ENCODE data around the gene LRRC75B. TPM values are rescaled to one million over a fixed set of nuclear protein-coding genes. Genes with fewer than 3 reads are reported as not detected.
"Not testable (repeated sequence)": the region's sequence is repeated elsewhere in the genome, so short reads cannot be mapped to it uniquely, and the experiment has no call there.

The LRRC75B gene, protein sequence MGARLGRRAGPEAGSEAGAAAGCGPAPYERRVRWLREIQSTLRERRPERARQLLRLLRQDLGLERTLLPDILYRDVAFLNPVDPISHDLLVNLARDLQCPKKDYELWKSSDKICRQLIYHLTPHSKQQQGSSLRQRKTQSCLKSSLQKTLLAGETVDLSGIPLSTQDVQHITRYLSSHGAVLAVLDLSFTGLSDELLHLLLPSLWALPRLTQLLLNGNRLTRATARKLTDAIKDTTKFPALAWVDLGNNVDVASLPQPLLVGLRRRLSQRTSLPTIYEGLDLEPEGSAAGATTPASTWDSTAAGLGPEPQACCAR
- 28.7 to 32.5 TPM (median 30.8 TPM) in 3 replicates for total RNA-seq

DNA sequence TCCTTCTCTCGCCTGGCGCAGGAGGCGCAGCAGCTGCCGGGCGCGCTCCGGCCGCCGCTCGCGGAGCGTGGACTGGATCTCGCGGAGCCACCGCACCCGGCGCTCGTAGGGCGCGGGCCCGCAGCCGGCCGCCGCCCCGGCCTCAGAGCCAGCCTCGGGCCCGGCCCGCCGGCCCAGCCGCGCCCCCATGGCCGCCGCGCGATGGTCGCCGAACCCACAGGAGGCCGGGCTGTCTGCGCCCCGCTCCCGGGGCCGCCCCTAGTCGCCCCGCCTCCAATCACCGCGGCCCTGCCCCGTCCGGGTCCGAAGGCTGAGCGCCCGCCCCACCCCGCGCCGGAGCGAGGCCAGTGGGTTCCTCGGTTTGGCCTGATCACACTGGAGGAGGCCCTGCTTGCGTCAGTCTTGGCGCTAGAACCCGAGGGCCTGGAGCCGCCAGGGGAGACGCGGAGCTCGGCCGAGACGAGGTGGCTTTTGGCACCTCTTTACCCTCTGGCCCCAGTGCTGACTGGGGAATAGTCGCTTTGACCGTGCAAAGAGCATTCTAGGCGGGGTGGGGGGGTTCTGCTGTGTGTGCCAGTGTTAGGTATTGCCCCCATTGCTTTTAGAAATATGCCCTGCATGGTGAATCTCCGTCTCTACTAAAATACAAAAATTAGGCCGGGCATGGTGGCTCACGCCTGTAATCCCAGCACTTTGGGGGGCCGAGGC, at the start of gene LRRC75B:
TSS of gene LRRC75B (minus strand) at position 223 of the 708 bp plus-strand sequence. CDS start at position 189, 34 bp downstream.
- TF ChIP-seq, protein P1, sequence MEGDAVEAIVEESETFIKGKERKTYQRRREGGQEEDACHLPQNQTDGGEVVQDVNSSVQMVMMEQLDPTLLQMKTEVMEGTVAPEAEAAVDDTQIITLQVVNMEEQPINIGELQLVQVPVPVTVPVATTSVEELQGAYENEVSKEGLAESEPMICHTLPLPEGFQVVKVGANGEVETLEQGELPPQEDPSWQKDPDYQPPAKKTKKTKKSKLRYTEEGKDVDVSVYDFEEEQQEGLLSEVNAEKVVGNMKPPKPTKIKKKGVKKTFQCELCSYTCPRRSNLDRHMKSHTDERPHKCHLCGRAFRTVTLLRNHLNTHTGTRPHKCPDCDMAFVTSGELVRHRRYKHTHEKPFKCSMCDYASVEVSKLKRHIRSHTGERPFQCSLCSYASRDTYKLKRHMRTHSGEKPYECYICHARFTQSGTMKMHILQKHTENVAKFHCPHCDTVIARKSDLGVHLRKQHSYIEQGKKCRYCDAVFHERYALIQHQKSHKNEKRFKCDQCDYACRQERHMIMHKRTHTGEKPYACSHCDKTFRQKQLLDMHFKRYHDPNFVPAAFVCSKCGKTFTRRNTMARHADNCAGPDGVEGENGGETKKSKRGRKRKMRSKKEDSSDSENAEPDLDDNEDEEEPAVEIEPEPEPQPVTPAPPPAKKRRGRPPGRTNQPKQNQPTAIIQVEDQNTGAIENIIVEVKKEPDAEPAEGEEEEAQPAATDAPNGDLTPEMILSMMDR (IDR thresholded peaks at IDR 0.05; ENCODE audit: unreplicated experiment), result no peak
- H3K4me1 Mint-ChIP-seq, result peaks cover 17% of the 10 kb centered on the region
- DNase-seq (ENCODE audit: low spot score in 2 of 2, unreplicated experiment in 2 of 2), result peak; percentile 63 to 82
- peak within 1 kb of the TSS; percentile 89 for H3K4me3 Mint-ChIP-seq
- peaks cover 2% of the 10 kb centered on the region for H3K36me3 Mint-ChIP-seq
- H3K27ac Mint-ChIP-seq, result peak within 1 kb of the TSS; percentile 88
- no peaks in the 10 kb centered on the region for H3K27me3 Mint-ChIP-seq (ENCODE audit: low read depth)
- no peaks in the 10 kb centered on the region for H3K9me3 Mint-ChIP-seq

DNA sequence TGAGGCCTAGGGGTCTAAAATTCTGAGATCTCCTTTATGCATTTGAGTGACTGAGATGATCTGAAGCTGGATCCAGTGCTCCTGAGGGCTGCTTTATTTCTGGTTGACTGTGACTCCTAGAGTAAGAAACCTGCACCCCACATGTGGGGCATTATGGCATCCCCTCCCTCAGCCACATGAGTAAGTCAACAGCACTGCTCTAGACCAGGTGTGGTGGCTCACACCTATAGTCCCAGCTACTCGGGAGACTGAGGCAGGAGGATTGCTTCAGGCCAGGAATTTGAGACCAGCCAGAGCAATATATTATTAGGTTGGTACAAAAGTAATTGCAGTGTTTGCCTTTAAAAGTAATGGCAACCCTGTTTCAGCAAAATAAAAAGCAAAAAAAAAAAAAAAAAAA, 49.4 kb upstream of the LRRC75B start:
- not testable (repeated sequence) for H3K27ac Mint-ChIP-seq; DNase-seq (ENCODE audit: low spot score in 2 of 2, unreplicated experiment in 2 of 2); H3K27me3 Mint-ChIP-seq (ENCODE audit: low read depth); H3K36me3 Mint-ChIP-seq; H3K9me3 Mint-ChIP-seq; H3K4me3 Mint-ChIP-seq; H3K4me1 Mint-ChIP-seq

DNA sequence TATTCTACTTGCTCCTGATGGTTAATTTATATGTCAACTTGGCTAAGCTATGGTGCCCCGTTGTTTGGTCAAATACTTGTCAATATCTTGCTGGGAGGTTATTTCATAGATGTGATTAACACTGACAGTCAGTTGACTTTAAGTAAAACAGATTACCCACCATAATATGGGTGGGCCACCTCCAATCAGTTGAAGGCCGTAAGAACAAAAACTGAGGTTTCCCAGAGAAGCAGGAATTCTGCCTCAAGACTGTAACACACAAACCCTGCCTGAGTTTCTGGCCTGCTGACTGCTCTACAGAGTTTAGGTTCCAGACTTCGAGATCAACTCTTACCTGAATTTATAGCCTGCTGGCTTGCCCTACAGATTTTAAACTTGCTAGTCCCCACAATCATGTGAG, 43.6 kb upstream of the LRRC75B start:
- not testable (repeated sequence) for H3K27ac Mint-ChIP-seq; H3K9me3 Mint-ChIP-seq; H3K27me3 Mint-ChIP-seq (ENCODE audit: low read depth); H3K4me3 Mint-ChIP-seq; DNase-seq (ENCODE audit: low spot score in 2 of 2, unreplicated experiment in 2 of 2); H3K36me3 Mint-ChIP-seq
- peaks cover 17% of the 10 kb centered on the region for H3K4me1 Mint-ChIP-seq

DNA sequence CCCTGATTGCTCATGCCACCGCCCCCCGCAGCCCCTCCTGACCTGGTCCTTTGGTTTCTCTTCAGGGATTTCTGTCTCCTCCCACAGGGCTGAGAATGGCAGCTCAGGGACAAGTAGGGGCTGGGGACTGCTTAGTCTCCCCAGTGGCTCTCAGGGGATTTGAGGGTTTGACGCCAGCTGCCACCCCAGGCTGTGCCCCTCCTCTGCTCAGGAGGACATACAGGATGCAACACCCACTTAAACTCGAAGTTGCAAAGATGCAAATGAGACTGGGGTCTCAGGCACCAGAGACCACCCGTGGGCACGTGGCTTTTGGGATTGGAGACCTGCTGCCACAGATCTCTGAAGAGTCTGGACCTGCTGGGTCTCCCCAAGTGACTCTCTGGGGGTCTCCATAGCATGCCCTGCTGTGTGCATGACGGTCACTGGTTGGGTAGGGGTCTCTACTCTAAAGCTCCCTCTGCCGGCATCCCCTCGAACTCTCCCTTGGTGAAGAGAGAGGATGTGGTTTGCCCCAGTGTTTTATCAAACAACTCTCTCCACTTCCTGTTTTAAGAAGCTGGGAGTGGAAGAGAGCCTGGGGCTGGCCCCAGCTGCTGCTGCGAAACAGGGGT, 42.0 kb upstream of the LRRC75B start:
- H3K27me3 Mint-ChIP-seq (ENCODE audit: low read depth); H3K36me3 Mint-ChIP-seq; H3K9me3 Mint-ChIP-seq; H3K27ac Mint-ChIP-seq; H3K4me3 Mint-ChIP-seq; DNase-seq (ENCODE audit: low spot score in 2 of 2, unreplicated experiment in 2 of 2): not testable (repeated sequence)
- H3K4me1 Mint-ChIP-seq, result peaks cover 27% of the 10 kb centered on the region

DNA sequence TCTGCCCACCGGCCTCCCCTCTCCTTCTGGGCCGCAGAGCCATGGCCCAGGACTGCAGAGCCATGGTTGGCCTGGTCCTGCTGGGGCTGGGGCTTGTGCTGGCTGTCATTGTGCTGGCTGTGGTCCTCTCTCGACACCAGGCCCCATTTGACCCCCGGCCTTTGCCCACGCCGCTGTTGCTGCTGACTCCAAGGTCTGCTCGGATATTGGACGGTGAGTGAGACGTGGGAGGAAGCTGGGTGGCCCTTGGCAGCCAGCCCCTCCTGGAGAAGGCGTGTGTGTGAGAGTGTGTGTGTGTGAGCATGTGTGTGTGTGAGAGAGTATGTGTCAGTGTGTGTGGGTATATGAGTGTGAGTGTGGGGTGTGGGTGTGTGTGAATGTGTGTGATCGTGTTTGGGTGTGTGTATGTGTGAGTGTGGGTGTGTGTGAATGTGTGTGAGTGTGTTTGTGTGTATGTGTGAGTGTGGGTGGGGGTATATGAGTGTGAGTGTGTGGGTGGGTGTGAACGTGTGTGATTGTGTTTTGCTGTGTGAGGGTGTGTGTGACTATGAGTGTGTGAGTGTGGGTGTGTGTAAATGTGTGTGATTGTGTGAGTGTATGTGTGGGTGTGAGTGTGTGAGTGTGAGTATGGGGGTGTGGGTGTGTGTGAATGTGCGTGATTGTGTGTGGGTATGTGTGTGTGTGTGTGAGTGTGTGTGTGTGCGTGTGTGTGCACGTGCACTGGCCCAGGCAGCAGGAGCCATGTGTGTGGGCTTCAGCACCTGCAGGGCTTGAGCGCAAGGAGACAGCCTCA, 40.6 kb upstream of the LRRC75B start:
- DNase-seq (ENCODE audit: low spot score in 2 of 2, unreplicated experiment in 2 of 2); H3K36me3 Mint-ChIP-seq; H3K9me3 Mint-ChIP-seq; H3K27me3 Mint-ChIP-seq (ENCODE audit: low read depth): not testable (repeated sequence)
- H3K27ac Mint-ChIP-seq, result peak overlapping the region; percentile 65
- peak overlapping the region; percentile 50 for H3K4me3 Mint-ChIP-seq
- peaks cover 27% of the 10 kb centered on the region for H3K4me1 Mint-ChIP-seq

DNA sequence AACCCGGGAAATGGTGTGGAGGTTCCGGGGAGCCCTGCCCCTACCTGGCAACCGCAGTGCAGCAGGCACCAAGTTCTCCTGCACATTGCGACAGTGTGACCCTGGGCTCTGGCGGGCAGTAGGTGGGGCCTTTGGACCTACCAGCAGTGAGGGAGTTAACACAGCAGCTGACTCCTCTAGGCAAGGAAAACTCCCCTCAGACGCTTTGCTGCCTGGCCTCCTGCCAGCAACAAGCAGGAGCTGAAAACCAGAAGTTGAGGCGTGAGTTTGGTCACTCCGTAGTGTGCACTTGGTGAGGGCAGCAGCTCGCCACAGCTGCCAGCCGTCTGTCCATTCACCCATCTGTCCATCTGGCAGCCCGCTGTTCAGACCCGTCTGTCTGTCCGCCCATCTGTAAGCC, 39.8 kb upstream of the LRRC75B start:
- H3K36me3 Mint-ChIP-seq; DNase-seq (ENCODE audit: low spot score in 2 of 2, unreplicated experiment in 2 of 2); H3K9me3 Mint-ChIP-seq; H3K27me3 Mint-ChIP-seq (ENCODE audit: low read depth): not testable (repeated sequence)
- Mint-ChIP-seq H3K4me1 (peaks cover 27% of the 10 kb centered on the region), H3K27ac (peak overlapping the region; percentile 56), H3K4me3 (peak overlapping the region; percentile 50)

DNA sequence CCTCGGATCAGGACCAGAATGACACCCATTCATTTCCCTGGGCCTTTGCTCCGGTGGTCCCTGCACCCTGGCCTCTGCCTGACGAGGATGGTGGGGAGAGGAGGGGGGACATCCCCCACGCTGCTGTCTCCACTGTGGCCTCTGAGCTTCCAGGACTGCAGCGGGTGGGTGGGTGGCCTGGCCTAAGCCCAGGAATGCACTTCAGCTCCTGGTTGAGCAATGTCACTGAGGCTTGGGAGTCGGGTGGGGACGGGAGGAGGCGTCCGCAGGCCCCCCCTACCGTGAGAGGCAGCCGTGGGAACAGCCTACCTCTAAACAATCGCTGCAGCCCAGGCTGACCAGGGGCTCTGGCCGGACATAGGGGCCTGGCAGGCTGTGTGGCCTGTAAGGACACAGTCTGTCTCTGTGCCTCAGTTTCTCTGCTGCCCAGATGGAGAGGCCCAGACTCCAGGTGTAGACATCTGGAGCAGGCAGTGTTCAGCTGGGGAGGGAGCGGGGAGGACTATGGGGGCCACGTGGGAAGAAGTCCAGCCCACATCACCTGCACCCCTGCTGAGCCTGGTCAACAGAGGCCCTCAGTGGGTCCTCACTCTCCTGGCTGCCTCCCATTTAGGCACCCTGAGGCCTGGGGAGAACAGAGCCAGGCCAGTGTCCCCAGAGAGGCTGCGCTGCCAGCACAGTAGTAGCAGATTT, 38.7 kb upstream of the LRRC75B start:
- H3K4me3 Mint-ChIP-seq; DNase-seq (ENCODE audit: low spot score in 2 of 2, unreplicated experiment in 2 of 2); H3K27me3 Mint-ChIP-seq (ENCODE audit: low read depth); H3K36me3 Mint-ChIP-seq; H3K9me3 Mint-ChIP-seq: not testable (repeated sequence)
- peak overlapping the region; percentile 76 for H3K27ac Mint-ChIP-seq
- peaks cover 27% of the 10 kb centered on the region for H3K4me1 Mint-ChIP-seq

DNA sequence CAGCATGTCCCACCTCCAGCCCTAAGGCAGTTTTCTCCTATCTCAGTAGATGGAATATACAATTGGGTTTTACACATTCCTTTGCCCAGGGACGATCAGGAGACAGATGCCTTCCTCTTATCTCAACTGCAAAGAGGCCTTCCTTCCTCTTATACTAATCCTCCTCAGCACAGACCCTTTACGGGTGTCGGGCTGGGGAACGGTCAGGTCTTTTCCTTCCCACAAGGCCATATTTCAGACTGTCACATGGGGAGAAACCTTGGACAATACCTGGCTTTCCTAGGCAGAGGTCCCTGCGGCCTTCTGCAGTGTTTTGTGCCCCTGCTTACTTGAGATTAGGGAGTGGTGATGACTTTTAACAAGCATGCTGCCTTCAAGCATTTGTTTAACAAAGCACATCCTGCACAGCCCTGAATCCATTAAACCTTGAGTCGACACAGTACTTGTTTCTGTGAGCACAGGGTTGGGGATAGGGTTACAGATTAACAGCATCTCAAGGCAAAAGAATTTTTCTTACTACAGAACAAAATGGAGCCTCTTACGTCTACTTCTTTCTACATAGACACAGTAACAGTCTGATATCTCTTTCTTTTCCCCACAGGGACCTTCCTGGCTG, 38.0 kb upstream of the LRRC75B start:
- not testable (repeated sequence) for H3K4me3 Mint-ChIP-seq; H3K27me3 Mint-ChIP-seq (ENCODE audit: low read depth); H3K36me3 Mint-ChIP-seq; H3K9me3 Mint-ChIP-seq; DNase-seq (ENCODE audit: low spot score in 2 of 2, unreplicated experiment in 2 of 2)
- H3K4me1 Mint-ChIP-seq, result peaks cover 27% of the 10 kb centered on the region
- H3K27ac Mint-ChIP-seq, result peak overlapping the region; percentile 76
